Fibroblast of peridontal ligament (primary cell): ENCODE measurements around the gene OPALIN.

Experiments used
- DNase-seq: peaks from one replicate; pipeline ENCODE4 v3.0.0-alpha.2; 2010; ENCODE audit errors: extremely low read depth

Gene OPALIN

DNA sequence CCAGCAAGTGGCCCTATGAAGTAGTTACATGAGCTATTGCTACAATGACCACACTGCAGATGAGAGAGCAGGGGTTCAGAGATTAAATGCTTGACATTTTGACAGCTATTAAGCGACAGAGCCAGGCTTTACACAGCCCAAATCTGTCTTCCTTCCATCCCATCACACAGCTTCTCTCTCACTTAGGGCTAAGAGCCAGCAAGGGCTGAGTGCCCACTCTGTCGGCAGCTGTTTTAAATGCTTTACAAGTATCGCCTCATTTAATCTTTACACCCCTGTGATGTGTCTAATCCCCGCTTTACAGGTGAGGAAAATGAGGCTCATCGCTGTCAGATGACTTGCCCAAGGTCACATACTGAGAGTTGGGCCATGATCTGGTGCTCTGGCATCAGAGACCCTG, 15.2 kb upstream of the OPALIN start:
- DNase-seq: no peak

DNA sequence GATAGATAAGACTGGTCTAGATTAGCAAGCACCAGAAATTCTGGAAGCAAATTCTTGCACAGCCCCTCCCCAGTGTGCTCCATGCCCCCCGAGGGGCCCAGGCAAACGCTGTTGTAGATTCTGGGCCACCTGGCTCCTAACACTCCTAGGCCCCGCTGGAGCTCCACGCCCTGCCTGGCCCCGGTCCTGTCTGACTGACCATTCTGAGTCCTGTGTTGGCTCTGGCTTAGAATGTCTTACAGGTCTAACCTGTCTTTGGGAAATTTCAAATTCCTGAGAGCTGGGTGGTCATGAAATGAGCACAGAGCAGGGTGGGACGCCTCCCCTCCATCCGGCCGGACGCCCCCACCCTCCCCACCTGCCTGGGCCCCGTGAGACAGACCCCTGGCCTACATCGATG, 12.6 kb upstream of the OPALIN start:
- DNase-seq: no peak

DNA sequence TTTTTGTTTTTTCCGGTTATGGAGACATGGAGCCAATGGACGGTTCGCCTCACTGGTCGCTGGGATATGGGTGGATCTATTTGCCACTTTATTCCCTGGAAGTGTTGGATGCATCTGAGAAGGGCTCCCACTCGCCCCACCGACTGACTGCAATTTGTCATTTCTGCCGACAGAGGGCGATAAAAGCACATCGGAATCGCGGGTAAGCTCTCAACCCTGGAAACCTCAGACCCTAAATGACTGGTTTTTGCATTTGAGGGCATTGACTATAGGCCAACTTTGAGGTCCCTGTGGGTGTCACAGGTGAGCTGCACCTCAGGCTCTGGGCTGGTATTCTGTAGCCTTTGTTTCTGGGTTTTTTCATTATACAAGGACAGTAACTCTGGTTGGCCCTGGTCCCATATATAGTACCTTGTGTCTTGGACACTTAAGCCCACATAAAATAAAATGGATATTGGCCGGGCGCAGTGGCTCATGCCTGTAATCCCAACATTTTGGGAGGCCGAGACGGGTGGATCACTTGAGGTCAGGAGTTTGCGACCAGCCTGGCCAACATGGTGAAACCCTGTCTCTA, 11.9 kb upstream of the OPALIN start:
- peak; percentile 25 for DNase-seq

DNA sequence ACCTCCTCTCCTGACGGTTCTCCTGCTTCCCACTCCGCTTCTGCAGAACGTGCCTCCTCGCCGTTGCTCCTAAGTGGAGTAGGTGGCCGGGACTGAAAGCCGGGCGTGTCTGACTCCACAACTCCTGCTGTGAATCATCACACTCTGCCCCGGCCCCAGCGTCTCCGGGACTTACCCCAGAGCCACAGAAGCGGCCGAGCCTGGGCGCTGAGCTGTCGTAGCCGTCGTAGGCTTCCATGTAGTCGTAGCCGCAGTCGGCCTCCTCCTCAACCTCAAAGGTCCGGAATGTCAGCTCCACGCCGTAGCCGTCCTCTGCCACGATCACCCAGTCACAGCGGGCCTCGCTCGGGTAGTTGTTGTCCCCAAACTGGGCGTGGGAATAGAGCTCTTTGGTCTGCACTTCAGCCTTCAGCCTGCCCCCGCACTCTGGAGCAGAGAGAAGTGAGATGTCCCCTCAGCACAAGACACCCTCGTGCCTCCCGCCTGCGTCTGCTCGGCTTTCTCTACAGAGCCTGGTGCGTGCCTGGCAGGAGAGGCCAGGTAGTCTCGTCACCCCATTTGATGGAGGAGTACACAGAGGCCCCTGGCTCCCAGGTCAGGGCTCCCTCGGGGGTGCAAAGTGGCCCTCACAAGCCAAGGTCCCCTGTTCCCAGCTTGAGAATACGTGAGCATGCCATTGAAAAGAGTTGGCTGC, 11.2 kb upstream of the OPALIN start:
- DNase-seq: no peak

DNA sequence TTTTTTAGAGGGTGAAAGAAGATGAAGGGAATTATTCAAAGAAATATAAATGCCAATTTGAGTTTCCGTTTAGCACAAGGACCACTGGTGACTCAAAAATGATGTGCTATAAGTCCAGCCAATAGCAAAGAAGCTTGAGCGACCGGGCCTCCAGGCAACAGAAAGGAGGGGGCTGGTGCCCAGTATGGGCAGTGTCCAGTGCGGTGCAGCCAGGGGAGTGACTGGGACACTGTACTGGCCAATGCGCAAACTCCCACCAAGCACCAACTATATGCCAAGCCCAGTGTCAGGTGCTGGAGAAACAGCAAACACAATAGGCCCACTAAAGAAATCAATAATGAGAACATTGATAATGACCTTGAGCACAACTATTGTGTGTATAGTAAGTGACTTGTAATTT, 10.2 kb upstream of the OPALIN start:
- DNase-seq: no peak

DNA sequence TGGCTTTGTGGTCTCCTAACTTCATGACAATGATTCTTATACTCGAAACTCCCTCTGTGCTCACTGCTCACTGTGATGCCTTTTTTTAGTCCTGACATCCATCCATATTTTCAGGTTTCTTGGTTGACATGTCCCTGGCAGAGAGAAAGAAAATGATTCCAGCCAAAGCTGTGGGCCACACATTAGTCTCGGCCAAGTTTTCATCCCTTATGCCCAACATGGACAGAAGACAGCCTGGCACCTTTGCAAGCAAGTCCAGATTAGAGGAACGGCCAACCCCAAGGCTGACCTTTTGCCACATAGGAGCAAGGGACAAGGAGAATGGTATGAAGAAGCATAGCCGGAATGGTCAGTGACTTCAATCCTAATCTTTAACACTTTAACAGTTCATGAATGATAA, 8.7 kb upstream of the OPALIN start:
- DNase-seq: no peak

DNA sequence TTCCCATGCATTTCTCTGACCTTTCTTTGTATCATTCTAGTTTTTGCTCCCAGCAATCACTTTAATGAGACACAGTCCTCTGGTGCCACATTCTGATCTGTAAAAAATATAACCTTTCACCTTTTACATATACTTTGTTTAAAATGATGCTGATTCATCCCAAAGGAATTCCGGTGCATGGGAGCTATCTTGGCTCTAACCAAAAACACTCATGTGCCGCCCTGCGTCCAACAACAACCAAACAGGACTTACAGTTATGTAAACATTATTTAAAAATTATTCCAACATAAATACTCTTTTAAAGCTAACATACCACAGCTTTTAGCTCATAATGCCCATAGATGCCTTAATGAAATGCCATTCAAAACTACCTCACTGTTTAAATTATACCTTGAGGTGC, 7.7 kb upstream of the OPALIN start:
- peak; percentile 9 for DNase-seq

DNA sequence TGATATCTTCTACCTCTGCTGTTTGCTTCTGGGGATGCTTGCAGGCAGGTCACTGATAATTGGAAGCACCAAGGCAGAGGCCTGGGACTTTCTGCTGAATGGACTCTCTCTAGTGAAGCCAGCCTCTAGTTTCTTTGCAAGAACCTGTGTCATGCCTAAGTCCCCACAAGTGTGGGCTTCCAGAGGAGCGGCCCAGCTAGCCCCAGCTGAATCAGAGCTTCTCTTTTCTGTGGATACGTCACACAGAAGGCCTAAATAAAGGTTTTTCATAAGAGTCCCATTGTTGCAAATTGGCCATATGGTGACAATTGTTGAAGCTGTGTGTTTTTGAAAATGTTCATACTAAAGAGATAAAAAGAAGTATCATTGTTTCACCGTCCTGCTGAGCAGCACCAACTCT, 6.8 kb upstream of the OPALIN start:
- DNase-seq: no peak

DNA sequence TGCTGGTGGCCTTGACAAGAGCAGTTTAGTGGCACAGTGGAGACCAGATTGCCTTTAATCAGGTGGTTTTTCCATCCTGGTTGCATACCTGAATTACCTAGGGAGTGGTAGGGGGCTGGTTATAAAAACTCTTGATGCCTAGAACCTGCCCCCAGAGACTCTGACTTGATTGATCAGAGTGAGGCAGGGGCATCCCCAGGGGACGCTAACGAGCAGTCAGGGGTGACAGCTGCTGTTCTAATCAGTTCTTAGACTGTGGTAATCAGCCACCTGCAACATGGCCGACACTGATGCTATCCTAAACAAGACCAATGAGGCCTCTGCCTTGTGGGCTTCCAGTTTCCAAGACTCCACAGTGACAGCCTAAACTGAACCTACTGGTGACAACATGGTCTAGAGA, 2.0 kb upstream of the OPALIN start:
- no peak for DNase-seq

DNA sequence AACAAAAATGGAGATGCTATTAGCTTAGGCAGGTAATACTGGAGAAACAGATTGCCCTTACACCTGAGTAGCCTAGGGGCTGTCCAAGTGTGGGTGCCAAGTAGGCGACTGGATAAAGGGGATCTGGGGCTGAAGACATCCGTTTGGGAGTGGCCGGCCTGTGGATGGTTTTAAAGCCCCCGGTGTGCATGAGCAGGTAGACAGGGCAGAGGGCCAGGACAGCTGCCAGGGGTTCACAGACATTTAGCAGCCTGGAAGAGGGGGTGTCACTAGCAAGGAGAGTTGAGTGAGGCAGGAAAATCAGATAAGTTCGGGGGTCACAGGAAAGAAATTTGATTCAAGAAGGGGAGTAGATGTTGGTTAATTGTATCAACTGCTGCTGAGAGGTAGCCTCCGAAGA, 1.5 kb upstream of the OPALIN start:
- DNase-seq: no peak

DNA sequence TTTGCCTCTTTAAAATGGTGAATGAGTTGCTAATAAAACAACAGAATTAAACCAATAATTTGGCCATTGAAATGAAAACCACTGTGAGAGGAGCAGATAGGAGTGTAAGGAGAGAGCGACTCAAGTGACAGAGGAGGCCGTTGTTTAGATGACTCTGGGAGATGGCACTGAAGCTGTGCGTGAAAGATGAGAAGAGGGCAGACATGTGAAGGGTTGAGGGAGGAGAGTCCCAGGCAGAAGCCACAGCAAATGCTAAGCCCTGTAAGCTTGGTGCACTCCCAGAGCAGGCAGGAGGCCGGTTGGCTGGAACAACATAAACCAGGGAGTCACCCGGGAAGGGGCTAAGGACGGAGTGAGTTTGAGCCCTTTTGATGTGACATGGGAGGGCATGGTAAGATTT, 814 bp upstream of the OPALIN start:
- DNase-seq: no peak

DNA sequence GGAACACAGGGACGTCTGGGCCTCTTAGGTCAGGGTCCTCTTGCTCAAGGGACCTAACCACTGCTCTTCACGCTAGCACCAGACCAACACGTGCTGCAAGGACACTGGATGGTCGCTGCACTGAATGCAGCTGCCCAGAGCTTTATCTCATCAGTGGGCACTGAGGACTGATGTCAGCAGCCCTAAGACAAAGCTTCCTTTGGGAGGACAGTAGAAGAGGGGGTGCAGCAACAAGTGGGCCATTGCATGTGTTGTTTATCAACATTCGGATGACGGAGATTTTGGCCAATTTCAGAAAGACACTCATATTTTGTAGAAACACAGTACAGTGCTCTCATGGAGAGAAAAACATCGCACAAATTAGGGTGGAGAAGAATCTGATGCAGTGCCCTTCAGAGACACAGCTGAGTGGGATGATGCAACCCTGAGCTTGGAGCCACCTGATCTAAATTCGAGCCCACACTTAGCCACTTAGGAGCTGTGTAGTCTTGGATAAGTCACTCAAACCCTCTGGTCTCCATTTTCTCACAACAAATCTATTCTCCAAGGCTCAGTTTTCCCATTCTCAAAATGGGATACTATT, 1.7 kb downstream of the OPALIN start:
- no peak for DNase-seq

DNA sequence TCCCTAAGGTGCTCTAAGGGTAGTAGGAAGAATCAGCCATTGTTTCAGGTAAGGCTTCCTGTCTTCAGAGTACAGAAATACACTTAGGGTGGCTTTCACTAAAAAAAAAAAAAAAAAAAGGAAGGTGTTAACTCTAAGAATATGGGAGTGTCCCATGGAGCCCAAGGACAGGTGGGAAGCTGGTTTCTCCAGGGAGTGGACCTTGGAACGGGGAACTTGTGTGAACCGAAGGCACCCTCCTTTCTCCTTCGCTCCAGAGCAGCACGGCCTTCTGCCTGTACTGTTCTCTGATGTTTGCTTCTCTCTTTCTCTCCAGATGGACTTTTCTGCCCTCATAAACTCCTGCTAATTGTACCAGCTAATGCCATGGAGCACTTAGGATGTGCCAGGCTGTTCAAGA, 6.2 kb downstream of the OPALIN start:
- DNase-seq: no peak

DNA sequence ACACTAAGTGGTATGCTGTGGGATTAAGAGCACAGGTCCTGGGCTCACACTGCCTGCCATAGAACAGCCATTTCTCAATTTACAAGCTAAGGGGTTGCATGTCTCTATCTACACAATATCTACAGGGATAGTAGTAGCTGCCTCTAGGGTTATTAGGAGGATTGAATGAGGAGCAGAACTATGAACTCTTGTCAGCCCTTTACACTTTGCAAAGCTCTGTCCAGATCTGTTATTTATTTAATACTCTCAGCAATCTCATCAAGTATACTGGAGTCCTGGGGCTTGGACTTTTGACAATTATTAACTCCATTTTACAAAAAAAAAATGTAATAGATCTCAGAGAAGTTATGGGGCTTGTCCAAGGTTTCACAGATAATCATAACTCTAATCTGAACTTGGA, 6.8 kb downstream of the OPALIN start:
- DNase-seq: no peak

DNA sequence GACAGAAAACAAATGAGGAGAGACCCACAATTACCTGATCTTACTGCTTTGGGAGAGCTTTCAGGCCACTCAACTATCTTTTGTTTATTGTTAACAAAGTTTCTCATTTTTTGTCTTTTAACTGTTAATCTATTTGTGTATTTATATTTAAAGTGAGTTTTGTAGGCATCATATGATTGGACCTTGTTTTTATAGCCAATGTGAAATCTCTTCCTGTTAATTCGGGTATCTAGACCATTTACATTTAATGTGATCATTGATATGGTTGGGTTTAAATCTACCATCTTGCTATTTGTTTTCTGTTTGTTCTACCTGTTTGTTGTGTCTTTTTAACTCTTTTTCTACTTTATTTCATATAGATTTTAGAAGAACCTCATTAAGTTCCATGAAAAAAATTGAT, 12.5 kb downstream of the OPALIN start:
- no peak for DNase-seq

DNA sequence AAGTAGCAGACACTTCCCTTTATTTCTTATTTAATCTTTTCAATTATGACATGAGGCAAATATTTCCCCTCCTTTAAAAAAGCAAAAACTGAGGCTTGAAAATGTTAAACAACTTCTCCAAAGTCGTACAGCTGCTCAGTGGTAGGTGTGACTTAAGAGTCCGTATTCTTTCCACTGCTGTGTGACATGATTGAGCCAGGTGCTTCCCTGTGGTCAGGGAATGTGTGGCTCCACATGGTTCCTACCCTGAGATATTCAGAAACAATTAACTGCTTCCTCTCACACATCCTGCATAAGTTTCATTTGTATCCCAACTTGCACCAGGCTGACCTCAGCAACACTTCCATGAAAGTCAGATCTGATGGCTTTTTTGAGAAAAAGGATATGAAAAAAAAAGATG, 13.6 kb downstream of the OPALIN start:
- no peak for DNase-seq

DNA sequence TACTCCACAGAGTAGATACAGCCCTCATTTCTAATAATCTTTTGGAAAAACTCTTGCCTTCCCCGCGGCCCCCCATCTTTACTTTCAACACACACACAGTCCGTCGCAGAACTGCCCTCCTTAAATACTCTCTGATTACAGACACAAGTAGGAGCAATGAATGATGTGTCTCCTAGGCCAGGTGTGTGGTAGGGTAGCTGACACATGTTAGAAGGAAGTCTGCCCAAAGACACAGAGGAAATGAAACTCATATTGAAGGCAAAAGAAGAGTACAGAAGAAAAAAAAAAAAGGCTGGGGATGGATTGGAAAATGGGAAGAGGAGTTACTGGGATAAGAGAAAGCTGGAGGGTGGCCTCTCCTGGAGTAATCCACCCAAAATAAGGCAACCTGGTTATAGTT, 14.6 kb downstream of the OPALIN start:
- DNase-seq: no peak

DNA sequence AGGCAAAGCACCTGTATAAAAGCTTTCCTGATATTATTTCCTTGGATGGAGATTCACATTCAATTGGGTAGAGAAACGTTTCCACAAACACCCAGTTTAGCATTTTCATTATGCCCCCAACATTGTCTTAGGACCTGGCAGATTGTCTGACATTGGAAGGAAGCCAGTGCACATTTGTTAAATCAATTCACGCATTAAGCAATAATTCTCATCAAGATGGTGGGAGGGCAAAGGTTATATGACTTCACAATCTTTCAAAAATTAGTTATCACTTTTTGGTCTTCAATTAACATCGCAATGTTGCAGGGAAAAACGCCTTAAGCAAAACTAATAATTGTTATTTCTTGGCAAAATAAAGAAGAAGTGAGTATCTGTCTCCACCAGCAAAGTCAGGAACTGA, 16.4 kb downstream of the OPALIN start:
- DNase-seq: no peak

DNA sequence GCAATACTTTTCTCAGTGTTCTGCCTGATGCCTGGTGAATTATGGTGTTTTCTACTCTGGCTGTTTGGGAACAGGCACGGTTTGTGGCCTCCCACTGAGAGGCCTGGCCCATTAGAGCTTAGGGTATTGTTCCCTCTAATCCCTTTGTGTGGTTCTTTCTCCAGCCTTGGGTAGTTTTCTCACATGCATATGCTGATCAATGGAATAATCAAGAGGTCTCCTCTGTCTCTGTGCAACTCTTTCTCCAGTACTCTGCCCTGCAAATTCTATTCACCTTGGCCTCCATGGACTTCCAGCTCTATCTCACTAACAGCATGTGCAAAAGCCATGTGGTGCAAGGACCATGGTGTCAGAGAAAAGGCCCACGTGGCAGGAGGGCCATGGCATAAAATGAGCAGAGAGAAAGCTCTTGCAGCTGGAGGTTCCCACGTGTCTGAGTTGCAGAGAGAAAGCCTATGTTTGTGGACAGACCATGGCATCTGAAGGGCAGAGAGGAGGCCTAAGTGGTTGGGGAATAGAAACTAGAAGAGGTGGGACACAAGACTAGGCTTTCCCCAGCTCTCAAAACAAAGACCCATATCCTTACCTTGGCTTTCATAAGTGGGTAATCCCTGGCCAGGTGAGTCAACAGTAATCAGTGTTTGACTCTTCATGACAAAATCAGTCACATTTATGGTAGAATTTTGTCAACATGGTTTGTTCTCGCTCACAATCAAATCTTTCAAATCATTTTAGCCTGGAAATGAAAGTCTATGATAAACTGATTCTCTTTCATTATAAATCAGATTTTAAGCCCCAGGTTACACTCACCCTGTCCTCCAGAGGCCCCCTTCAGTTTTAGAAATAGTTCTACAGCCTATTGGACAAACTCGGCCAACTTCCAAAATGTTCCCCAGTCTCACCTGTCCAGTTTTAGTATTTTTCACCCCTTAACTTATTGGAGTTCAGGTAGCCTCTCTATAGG, 17.3 kb downstream of the OPALIN start:
- DNase-seq: no peak

DNA sequence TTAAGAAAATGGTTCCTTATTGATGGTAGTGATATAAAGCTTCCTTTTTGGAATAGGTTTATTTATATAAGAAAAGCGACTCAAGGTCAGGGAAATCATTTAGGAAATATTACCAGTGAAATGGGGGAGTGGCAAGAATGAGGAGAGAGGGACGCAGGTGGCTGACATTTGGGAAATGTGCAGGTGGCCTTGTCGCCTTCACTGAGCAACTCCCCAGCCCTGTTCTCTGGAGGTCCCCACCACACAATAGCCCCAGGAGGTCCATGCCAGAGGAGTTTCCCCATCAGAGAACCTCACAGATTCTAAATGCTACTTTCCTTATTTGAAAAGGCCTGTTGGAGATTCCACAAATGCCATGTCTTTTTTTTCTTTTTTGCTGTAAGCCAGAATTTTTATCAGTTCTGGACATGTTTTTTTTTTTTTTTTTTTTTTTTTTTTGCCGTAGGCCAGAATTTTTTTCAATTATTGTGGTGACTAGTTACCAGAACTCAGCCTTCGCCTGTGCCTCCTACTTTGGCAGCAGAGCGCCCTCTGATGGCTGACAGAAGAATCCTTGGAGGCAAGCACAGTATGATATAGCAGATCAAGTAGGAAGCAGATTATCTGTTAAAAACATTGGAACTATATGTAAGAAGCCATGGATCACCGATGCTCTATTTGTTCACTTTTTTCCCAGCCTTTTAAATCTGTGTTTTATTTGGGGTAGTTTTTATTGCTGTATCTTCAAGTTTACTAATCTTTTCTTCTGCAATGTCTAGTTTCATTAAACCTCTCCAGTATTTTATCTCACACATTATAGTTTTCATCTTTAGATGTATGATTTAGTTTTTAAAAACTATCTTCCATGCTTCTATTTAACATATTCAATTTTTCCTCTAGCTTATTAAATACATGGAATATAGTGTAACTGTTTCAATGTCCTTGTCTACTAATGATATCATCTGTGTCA, 18.6 kb downstream of the OPALIN start:
- peak; percentile 49 for DNase-seq

DNA sequence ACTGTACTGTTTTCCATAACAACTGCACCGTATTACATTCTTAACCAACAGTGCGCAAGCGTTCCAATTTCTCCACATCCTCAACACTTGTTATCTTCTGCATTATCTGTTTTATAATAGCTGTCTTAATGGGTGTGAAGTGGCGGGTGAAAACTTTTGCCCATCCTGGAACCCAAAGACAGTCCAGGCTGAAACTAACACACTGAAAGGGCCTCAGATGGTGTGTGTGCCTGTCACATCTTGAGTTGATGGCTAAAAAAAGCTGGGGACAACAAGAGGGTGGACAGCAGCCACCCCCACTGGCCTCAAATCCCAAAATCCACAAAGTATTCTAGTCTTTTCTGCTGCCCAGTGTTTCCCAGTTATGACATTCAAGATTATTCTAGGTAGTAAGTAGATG, 19.4 kb downstream of the OPALIN start:
- DNase-seq: no peak
